ENCODE measurements around the gene LRRC42.

- TF ChIP-seq CTCF (IDR thresholded peaks at IDR 0.05) (no peak), POLR2A (IDR thresholded peaks at IDR 0.05) (no peak)
Observed at GRCh38 chr1:53918343-53918742, 27.8 kb upstream of the LRRC42 start.
